ENCODE data around the gene CPVL. TPM values are rescaled to one million over a fixed set of nuclear protein-coding genes. Genes with fewer than 3 reads are reported as not detected.

Gene CPVL
- 826 TPM for total RNA-seq (2013)
- polyA plus RNA-seq = 1,000 to 10,000 TPM in 2 of 3 donors, 100 to 1,000 TPM in 1; 410 to 1,111 (median 1,108) TPM
- polyA minus RNA-seq = 161 and 335 TPM in 2 replicates
- total RNA-seq = 107 to 601 (median 381) reads per million in 11 experiments

DNA sequence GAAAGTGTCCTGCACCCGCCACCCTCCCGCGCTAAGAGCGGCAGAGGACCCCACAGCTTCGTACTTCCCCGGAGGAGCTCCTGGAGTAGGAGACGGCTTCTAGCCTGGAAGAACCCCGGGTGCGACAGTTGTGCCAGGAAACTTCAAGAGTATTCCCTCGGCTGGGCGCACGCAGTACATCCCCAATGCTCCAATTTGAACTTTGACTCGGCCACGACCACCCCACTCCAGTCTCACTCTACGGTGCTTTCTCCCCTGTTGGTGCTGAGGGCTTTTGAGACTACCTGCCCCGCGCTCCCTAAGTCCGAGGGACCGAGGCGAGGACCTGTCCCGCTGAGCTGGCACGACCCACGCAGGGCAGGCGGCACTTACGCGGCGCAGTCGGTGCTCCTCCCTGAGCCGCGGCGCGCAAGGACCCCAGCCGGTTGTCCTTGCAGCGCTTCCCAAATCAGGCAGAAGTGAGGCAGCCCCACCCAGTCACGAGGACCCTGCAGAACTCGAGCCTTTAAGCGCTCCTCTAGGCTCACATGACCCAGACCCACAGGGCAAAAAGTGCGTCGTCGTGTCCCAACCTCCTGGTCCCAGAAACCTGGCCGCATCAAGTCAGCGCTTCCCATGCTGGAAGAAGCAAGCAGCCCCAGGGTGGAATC, at the start of gene CPVL:
CPVL (minus strand) TSS at position 481 of the 650 bp plus-strand sequence. CDS start 25,476 bp downstream, outside the sequence.
- WGBS (ENCODE audit: insufficient coverage) = under 1% methylated on average over 38 of the region's 42 CpGs
- Mint-ChIP-seq H3K4me3 (peak within 1 kb of the TSS; percentile 96 to 100), H3K36me3 (peaks cover 11 to 15% of the 10 kb centered on the region in 2 donors), H3K9me3 (no peaks in the 10 kb centered on the region), H3K4me1 (peaks cover 91% of the 10 kb centered on the region), H3K27me3 (ENCODE audit: low read depth in 3 of 3) (peaks cover 0 to 2% (median 0%) of the 10 kb centered on the region in 3 donors), H3K27ac (peak within 1 kb of the TSS; percentile 93 to 95 (median 95))
- DNase-seq = peak; percentile 65 to 78 (median 67)
- H3K9ac ChIP-seq (ENCODE audit: insufficient read depth, low read length, poor library complexity, severe bottlenecking) = peak within 1 kb of the TSS; percentile 76
- no peaks in the 10 kb centered on the region for H3K9me3 ChIP-seq (replicated peaks in 1 of 2; ENCODE audit: control insufficient read depth in 1 of 2, insufficient read depth in 1 of 2, low read length in 2 of 2)
- peaks cover 86% of the 10 kb centered on the region for H3K79me2 ChIP-seq (ENCODE audit: insufficient read depth, low read length)
- H3K4me1 ChIP-seq (ENCODE audit: control insufficient read depth in 1 of 2, insufficient read depth in 2 of 2, low read length in 2 of 2) = peaks cover 88 to 94% of the 10 kb centered on the region in 2 donors
- H4K20me1 ChIP-seq (ENCODE audit: insufficient read depth, low read length) = peaks cover 37% of the 10 kb centered on the region
- peak within 1 kb of the TSS; percentile 94 for H3K4me2 ChIP-seq (replicated peaks; ENCODE audit: extremely low read depth, low read length, poor library complexity, severe bottlenecking)
- no peaks in the 10 kb centered on the region for H3K27me3 ChIP-seq (ENCODE audit: control insufficient read depth in 2 of 2, insufficient read depth in 2 of 2, low read length in 2 of 2)
- intact Hi-C loops (cut with micrococcal nuclease) = loop anchor here (5.0 to 10.0 kb wide), 3 partner anchors 39 to 51 kb away; partner anchors contain the start of gene CHN2 (in 1 of the 2)
- H2AFZ ChIP-seq (ENCODE audit: insufficient read depth, low read depth, low read length, poor library complexity, severe bottlenecking) = peak within 1 kb of the TSS; percentile 77
- TF ChIP-seq, protein P1, sequence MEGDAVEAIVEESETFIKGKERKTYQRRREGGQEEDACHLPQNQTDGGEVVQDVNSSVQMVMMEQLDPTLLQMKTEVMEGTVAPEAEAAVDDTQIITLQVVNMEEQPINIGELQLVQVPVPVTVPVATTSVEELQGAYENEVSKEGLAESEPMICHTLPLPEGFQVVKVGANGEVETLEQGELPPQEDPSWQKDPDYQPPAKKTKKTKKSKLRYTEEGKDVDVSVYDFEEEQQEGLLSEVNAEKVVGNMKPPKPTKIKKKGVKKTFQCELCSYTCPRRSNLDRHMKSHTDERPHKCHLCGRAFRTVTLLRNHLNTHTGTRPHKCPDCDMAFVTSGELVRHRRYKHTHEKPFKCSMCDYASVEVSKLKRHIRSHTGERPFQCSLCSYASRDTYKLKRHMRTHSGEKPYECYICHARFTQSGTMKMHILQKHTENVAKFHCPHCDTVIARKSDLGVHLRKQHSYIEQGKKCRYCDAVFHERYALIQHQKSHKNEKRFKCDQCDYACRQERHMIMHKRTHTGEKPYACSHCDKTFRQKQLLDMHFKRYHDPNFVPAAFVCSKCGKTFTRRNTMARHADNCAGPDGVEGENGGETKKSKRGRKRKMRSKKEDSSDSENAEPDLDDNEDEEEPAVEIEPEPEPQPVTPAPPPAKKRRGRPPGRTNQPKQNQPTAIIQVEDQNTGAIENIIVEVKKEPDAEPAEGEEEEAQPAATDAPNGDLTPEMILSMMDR (IDR thresholded peaks at IDR 0.05) = no peak
- peaks cover 5 to 12% of the 10 kb centered on the region in 2 donors for H3K36me3 ChIP-seq (replicated peaks in 1 of 2; ENCODE audit: control insufficient read depth in 1 of 2, insufficient read depth in 2 of 2, low read length in 2 of 2)
- peak within 1 kb of the TSS; percentile 74 to 90 for H3K27ac ChIP-seq (ENCODE audit: low read depth in 1 of 2, low read length in 2 of 2)
- peak within 1 kb of the TSS; percentile 69 to 98 (median 95) for H3K4me3 ChIP-seq (replicated peaks in 1 of 3; ENCODE audit: low read depth in 2 of 3, low read length in 3 of 3)

DNA sequence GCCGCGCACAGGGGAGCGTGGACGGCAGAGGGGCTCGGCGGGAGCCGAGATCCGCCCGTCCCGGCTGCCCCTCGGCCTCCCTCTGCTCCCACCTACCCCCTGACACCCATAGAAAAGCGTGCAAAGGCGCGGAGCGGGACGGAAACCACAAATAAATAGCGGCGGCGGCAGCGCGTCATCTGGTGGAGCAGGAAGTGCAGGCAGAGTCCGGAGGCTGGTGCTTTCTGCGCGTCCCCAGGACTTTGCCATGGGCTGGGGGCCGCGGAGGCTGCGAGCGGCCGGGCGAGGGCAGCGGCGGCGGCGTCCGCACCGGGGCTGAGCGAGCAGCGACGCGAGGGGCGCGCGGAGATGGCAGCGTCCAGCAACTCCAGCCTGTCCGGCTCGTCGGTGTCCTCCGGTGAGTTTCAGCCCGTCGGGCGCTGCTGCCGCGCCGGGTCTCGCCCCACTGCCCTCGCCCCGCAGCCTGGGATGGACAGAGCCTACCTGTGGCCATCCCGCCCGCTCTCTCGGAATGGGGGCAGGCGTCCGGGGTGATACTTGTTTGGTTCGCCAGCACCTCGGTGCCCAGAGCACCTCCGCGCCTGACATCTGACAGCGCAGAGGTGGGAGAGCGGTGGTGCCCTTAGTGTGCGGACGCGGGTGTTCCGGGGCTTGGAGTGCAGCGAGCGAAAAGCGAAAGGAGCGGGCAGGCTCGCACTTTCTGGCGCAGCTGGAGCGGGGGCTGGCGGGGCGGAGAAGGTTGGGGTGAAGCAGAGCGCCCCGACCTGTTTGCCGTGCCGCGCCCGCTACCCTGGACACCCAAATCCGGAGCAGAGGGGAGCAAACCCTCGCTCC, 48.5 kb upstream of the CPVL start, which contains the start of gene CHN2:
CHN2 (plus strand) TSS at position 182 of the 834 bp plus-strand sequence.
- peaks cover 24 to 40% (median 24%) of the 10 kb centered on the region in 3 donors for H3K27me3 Mint-ChIP-seq (ENCODE audit: low read depth in 3 of 3)
- peaks cover 23 to 36% of the 10 kb centered on the region in 2 donors for H3K4me1 ChIP-seq (ENCODE audit: control insufficient read depth in 1 of 2, insufficient read depth in 2 of 2, low read length in 2 of 2)
- H3K4me1 Mint-ChIP-seq = peaks cover 39% of the 10 kb centered on the region
- peaks cover 66% of the 10 kb centered on the region for H4K20me1 ChIP-seq (ENCODE audit: insufficient read depth, low read length)
- peak within 1 kb of the TSS; percentile 79 to 89 (median 83) for H3K4me3 ChIP-seq (replicated peaks in 1 of 3; ENCODE audit: low read depth in 2 of 3, low read length in 3 of 3)
- H3K9ac ChIP-seq (ENCODE audit: insufficient read depth, low read length, poor library complexity, severe bottlenecking) = peak within 1 kb of the TSS; percentile 82
- TF ChIP-seq, protein P1 (IDR thresholded peaks at IDR 0.05) = no peak
- WGBS (ENCODE audit: insufficient coverage) = under 1% methylated on average over 85 of the region's 89 CpGs
- H3K4me3 Mint-ChIP-seq = peak within 1 kb of the TSS; percentile 88 to 100
- H3K9me3 ChIP-seq (replicated peaks in 1 of 2; ENCODE audit: control insufficient read depth in 1 of 2, insufficient read depth in 1 of 2, low read length in 2 of 2) = no peaks in the 10 kb centered on the region
- H3K27me3 ChIP-seq (ENCODE audit: control insufficient read depth in 2 of 2, insufficient read depth in 2 of 2, low read length in 2 of 2) = peaks cover 9 to 23% of the 10 kb centered on the region in 2 donors
- DNase-seq = peak; percentile 66 to 77 (median 73)
- peaks cover 13% of the 10 kb centered on the region for H3K79me2 ChIP-seq (ENCODE audit: insufficient read depth, low read length)
- H3K36me3 ChIP-seq (replicated peaks in 1 of 2; ENCODE audit: control insufficient read depth in 1 of 2, insufficient read depth in 2 of 2, low read length in 2 of 2) = no peaks in the 10 kb centered on the region
- intact Hi-C loops (cut with micrococcal nuclease) = loop anchor here (5.0 to 10.0 kb wide), 5 partner anchors 48 to 212 kb away; partner anchors contain the start of gene CPVL (in 2 of the 2)
- H3K36me3 Mint-ChIP-seq = peaks cover 31 to 36% of the 10 kb centered on the region in 2 donors
- peak within 1 kb of the TSS in 6 of 7 donors; percentile 10 to 88 (median 65) for H3K27ac Mint-ChIP-seq
- peak within 1 kb of the TSS in 1 of 2 donors; percentile 75 for H3K27ac ChIP-seq (ENCODE audit: low read depth in 1 of 2, low read length in 2 of 2)
- H2AFZ ChIP-seq (ENCODE audit: insufficient read depth, low read depth, low read length, poor library complexity, severe bottlenecking) = peak within 1 kb of the TSS; percentile 84
- peaks cover 0 to 6% (median 2%) of the 10 kb centered on the region in 7 donors for H3K9me3 Mint-ChIP-seq
- H3K4me2 ChIP-seq (replicated peaks; ENCODE audit: extremely low read depth, low read length, poor library complexity, severe bottlenecking) = peak within 1 kb of the TSS; percentile 84

Data from CD14-positive monocyte (primary cell).